ENCODE data around the gene C2orf49. TPM values are rescaled to one million over a fixed set of nuclear protein-coding genes. Genes with fewer than 3 reads are reported as not detected.

Gene C2orf49
- total and polyA plus RNA-seq, 2 donors (not counting 1 experiment from before 2014, with no cell fraction given) = 7.5 to 29.3 TPM

GRCh38 chr2:105309147-105309545 lies 28.2 kb upstream of the C2orf49 start:
- peaks cover 78% of the 10 kb centered on the region for H3K79me2 ChIP-seq (ENCODE audit: control insufficient read depth, insufficient read depth, low read length)
- H3K4me1 ChIP-seq (ENCODE audit: control insufficient read depth in 2 of 2, insufficient read depth in 2 of 2, low read length in 2 of 2) = peaks cover 0 to 10% of the 10 kb centered on the region in 2 donors
- no peaks in the 10 kb centered on the region for H3K9me3 ChIP-seq (ENCODE audit: control extremely low read depth in 1 of 3, control insufficient read depth in 2 of 3, insufficient read depth in 1 of 3, low read length in 2 of 3)
- ChIA-PET CTCF (no interaction called here), POLR2A (no interaction called here)
- 52% methylated on average over 3 of the region's 4 CpGs for WGBS (ENCODE audit: insufficient coverage)
- Mint-ChIP-seq H3K4me3 (no peak overlapping the region), H3K4me1 (peaks cover 14% of the 10 kb centered on the region), H3K27ac (no peak overlapping the region), H3K27me3 (no peaks in the 10 kb centered on the region), H3K9me3 (ENCODE audit: insufficient read depth) (no peaks in the 10 kb centered on the region)
- H3K4me3 ChIP-seq (ENCODE audit: control extremely low read depth in 1 of 5, extremely low read depth in 1 of 5, insufficient read depth in 1 of 5, low read depth in 2 of 5, low read length in 4 of 5) = no peak overlapping the region
- ATAC-seq (ENCODE audit: low read depth) = no peak
- TF ChIP-seq CTCF (IDR thresholded peaks at IDR 0.05) (no peak), EZH2 (IDR thresholded peaks at IDR 0.05; ENCODE audit: borderline replicate concordance, insufficient read depth, low read depth, low read length, poor library complexity, severe bottlenecking) (no peak)
- H3K27ac ChIP-seq (ENCODE audit: low read length in 2 of 2) = no peak overlapping the region
- no peak overlapping the region for H3K9ac ChIP-seq (ENCODE audit: low read length)
- H3K36me3 ChIP-seq (replicated peaks in 1 of 2; ENCODE audit: control extremely low read depth in 1 of 2, control insufficient read depth in 1 of 2, extremely low read depth in 1 of 2, insufficient read depth in 2 of 2, low read length in 1 of 2) = peaks cover 2 to 28% of the 10 kb centered on the region in 2 experiments
- no peaks in the 10 kb centered on the region for H3K27me3 ChIP-seq (replicated peaks in 1 of 4; ENCODE audit: control extremely low read depth in 1 of 4, control insufficient read depth in 3 of 4, insufficient read depth in 4 of 4, low read length in 3 of 4)
- no peak overlapping the region for H2AFZ ChIP-seq (ENCODE audit: insufficient read depth, low read depth, low read length, poor library complexity, severe bottlenecking)
- intact Hi-C loops (cut with micrococcal nuclease) = no loop called here
- H3K4me2 ChIP-seq (replicated peaks; ENCODE audit: low read depth, low read length, poor library complexity, severe bottlenecking) = no peak overlapping the region
- peaks cover 42% of the 10 kb centered on the region for H4K20me1 ChIP-seq (ENCODE audit: control insufficient read depth, insufficient read depth, low read length, poor library complexity, severe bottlenecking)
- no peak for DNase-seq

GRCh38 chr2:105313877-105314276 lies 23.5 kb upstream of the C2orf49 start:
- H3K36me3 ChIP-seq (replicated peaks in 1 of 2; ENCODE audit: control extremely low read depth in 1 of 2, control insufficient read depth in 1 of 2, extremely low read depth in 1 of 2, insufficient read depth in 2 of 2, low read length in 1 of 2) = peaks cover 0 to 4% of the 10 kb centered on the region in 2 experiments
- ChIA-PET POLR2A (interaction anchor here (0.7 kb wide), 1 partner anchor 16 kb away, joined by 8 read pairs; the partner anchor contains the start of gene TGFBRAP1), CTCF (no interaction called here)
- Mint-ChIP-seq H3K4me1 (peaks cover 28% of the 10 kb centered on the region), H3K27ac (peak overlapping the region; percentile 59), H3K9me3 (ENCODE audit: insufficient read depth) (no peaks in the 10 kb centered on the region), H3K27me3 (no peaks in the 10 kb centered on the region), H3K4me3 (peak overlapping the region; percentile 44)
- H3K4me2 ChIP-seq (replicated peaks; ENCODE audit: low read depth, low read length, poor library complexity, severe bottlenecking) = no peak overlapping the region
- ATAC-seq (ENCODE audit: low read depth) (peak; percentile 21), DNase-seq (peak; percentile 33)
- H3K27ac ChIP-seq (ENCODE audit: low read length in 2 of 2) = no peak overlapping the region
- intact Hi-C loops (cut with micrococcal nuclease) = no loop called here
- no peak for TF ChIP-seq EZH2 (IDR thresholded peaks at IDR 0.05; ENCODE audit: borderline replicate concordance, insufficient read depth, low read depth, low read length, poor library complexity, severe bottlenecking)
- TF ChIP-seq CTCF (IDR thresholded peaks at IDR 0.05) = no peak
- H3K79me2 ChIP-seq (ENCODE audit: control insufficient read depth, insufficient read depth, low read length) = peaks cover 83% of the 10 kb centered on the region
- no peak overlapping the region for H2AFZ ChIP-seq (ENCODE audit: insufficient read depth, low read depth, low read length, poor library complexity, severe bottlenecking)
- H3K4me1 ChIP-seq (ENCODE audit: control insufficient read depth in 2 of 2, insufficient read depth in 2 of 2, low read length in 2 of 2) = peaks cover 0 to 10% of the 10 kb centered on the region in 2 donors
- H3K4me3 ChIP-seq (ENCODE audit: control extremely low read depth in 1 of 5, extremely low read depth in 1 of 5, insufficient read depth in 1 of 5, low read depth in 2 of 5, low read length in 4 of 5) = no peak overlapping the region
- H3K27me3 ChIP-seq (replicated peaks in 1 of 4; ENCODE audit: control extremely low read depth in 1 of 4, control insufficient read depth in 3 of 4, insufficient read depth in 4 of 4, low read length in 3 of 4) = no peaks in the 10 kb centered on the region
- H3K9ac ChIP-seq (ENCODE audit: low read length) = no peak overlapping the region
- H3K9me3 ChIP-seq (ENCODE audit: control extremely low read depth in 1 of 3, control insufficient read depth in 2 of 3, insufficient read depth in 1 of 3, low read length in 2 of 3) = no peaks in the 10 kb centered on the region
- H4K20me1 ChIP-seq (ENCODE audit: control insufficient read depth, insufficient read depth, low read length, poor library complexity, severe bottlenecking) = peaks cover 29% of the 10 kb centered on the region

All from B cell (primary cell).